GM12878 (cell line): Measurements from ENCODE around the gene CCDC78. TPM values are rescaled to one million over a fixed set of nuclear protein-coding genes. Genes with fewer than 3 reads are reported as not detected.
A peak's percentile ranks its signal among the peaks of the same experiment; 100 is the strongest.

Source experiments
- ASH2L ChIP-seq: fragments of 300-600, 200-600 bp; sonication (generic); IDR thresholded peaks from 2 replicates; pipeline ENCODE4 v1.6.1; 2017; ENCODE audit warnings: low read depth, mild to moderate bottlenecking, borderline replicate concordance
- BCL11A ChIP-seq: IDR thresholded peaks from 2 replicates; pipeline ENCODE4 v1.6.1; 2011; ENCODE audit warnings: low read depth, low read length
- BCL3 ChIP-seq: IDR thresholded peaks from 2 replicates; pipeline ENCODE4 v1.6.1; 2011; ENCODE audit warnings: borderline replicate concordance, low read depth, mild to moderate bottlenecking, moderate library complexity, low read length; ENCODE audit not compliant: insufficient read depth, poor library complexity, severe bottlenecking
- BRCA1 ChIP-seq: IDR thresholded peaks from 2 replicates; pipeline ENCODE4 v1.6.1; 2011; ENCODE audit warnings: low read depth, low read length, improper control_type of control experiment
- CBX5 ChIP-seq: sonication (generic); IDR thresholded peaks from 2 replicates; pipeline ENCODE4 v1.6.1; 2016; ENCODE audit warnings: low read depth, moderate library complexity, mild to moderate bottlenecking, inconsistent platforms
- CHD2 ChIP-seq: IDR thresholded peaks from 2 replicates; pipeline ENCODE4 v1.6.1; 2011; ENCODE audit warnings: low read depth, low read length, improper control_type of control experiment, borderline replicate concordance
- CUX1 ChIP-seq: IDR thresholded peaks from 2 replicates; pipeline ENCODE4 v1.6.1; 2012; ENCODE audit warnings: improper control_type of control experiment, low read depth, low read length; ENCODE audit not compliant: insufficient replicate concordance
- ESRRA ChIP-seq: IDR thresholded peaks from 2 replicates; pipeline ENCODE4 v1.6.1; 2012; ENCODE audit warnings: mild to moderate bottlenecking, low read length, improper control_type of control experiment
- EZH2 ChIP-seq: IDR thresholded peaks from 2 replicates; pipeline ENCODE4 v1.6.1; 2012; ENCODE audit warnings: low read depth, mild to moderate bottlenecking, control low read depth, inconsistent platforms, low read length, borderline replicate concordance; ENCODE audit not compliant: control insufficient read depth
- MLLT1 ChIP-seq: fragments of 450-650 bp; IDR thresholded peaks from 2 replicates; pipeline ENCODE4 v1.6.1; 2016; ENCODE audit warnings: mild to moderate bottlenecking
- NFYA ChIP-seq: IDR thresholded peaks from 2 replicates; pipeline ENCODE4 v1.6.1; 2011; ENCODE audit warnings: low read depth, mild to moderate bottlenecking, low read length, improper control_type of control experiment, borderline replicate concordance
- NR2F1 ChIP-seq: fragments of 450-650 bp; conservative IDR thresholded peaks from 2 replicates; pipeline ENCODE4 v1.6.1; 2017; ENCODE audit warnings: mild to moderate bottlenecking
- PAX5 ChIP-seq: IDR thresholded peaks from 2 replicates; pipeline ENCODE4 v1.6.1; 2011; ENCODE audit warnings: low read depth, low read length, borderline replicate concordance
- PBX3 ChIP-seq: IDR thresholded peaks from 2 replicates; pipeline ENCODE4 v1.6.1; 2011; ENCODE audit warnings: mild to moderate bottlenecking, low read depth, low read length, moderate library complexity; ENCODE audit not compliant: insufficient replicate concordance
- POLR2AphosphoS2 ChIP-seq: IDR thresholded peaks from 2 replicates; pipeline ENCODE4 v1.6.1; 2011; ENCODE audit warnings: low read depth, mild to moderate bottlenecking, low read length, improper control_type of control experiment, moderate library complexity
- POU2F2 ChIP-seq: IDR thresholded peaks from 3 replicates; pipeline ENCODE4 v1.6.1; 2011; ENCODE audit warnings: low read depth, mild to moderate bottlenecking, low read length, borderline replicate concordance
- RBBP5 ChIP-seq: fragments of 200-600 bp; sonication (generic); conservative IDR thresholded peaks from 2 replicates; pipeline ENCODE4 v1.6.1; 2016
- SREBF2 ChIP-seq: IDR thresholded peaks from 2 replicates; pipeline ENCODE4 v1.6.1; 2012; ENCODE audit warnings: mild to moderate bottlenecking, low read length
- TAF1 ChIP-seq: IDR thresholded peaks from 2 replicates; pipeline ENCODE4 v1.6.1; 2011; ENCODE audit warnings: mild to moderate bottlenecking, low read depth, low read length, borderline replicate concordance
- TCF12 ChIP-seq: IDR thresholded peaks from 2 replicates; pipeline ENCODE4 v1.6.1; 2011; ENCODE audit warnings: low read depth, mild to moderate bottlenecking, low read length
- ZZZ3 ChIP-seq: IDR thresholded peaks from 2 replicates; pipeline ENCODE4 v1.6.1; 2011; ENCODE audit warnings: low read depth; ENCODE audit not compliant: control insufficient read depth, insufficient read length
- polyA plus RNA-seq, 11 experiments: library from polyadenylated mRNA; depleted of rRNA in 4 of 11; unstranded in 6 of 11; stranded (reverse) in 5 of 11; fragments of >200 nt; fragmentation: Nextera tagmentation in 4 of 11; fragmentation: Illumina TruSeq in 1 of 11; extraction: Ambion mirVana in 4 of 11; extraction: Trizol in 1 of 11; gene quantifications; 1 replicate in 1 of 11; 2 replicates in 10 of 11; pipeline versions ENCODE4 v1.2.1 to v1.2.3, GENCODE V29; 2011 to 2016; ENCODE audit warnings: inconsistent platforms in 2 of 11, missing spikeins in 2 of 11, low read depth in 1 of 11
- total RNA-seq, 4 experiments: library from RNA; depleted of rRNA in 3 of 4; stranded (reverse); fragments of >200 nt in 3 of 4; fragmentation: Illumina TruSeq in 1 of 4; extraction: Trizol in 1 of 4; gene quantifications; 2 replicates each; pipeline versions ENCODE4 v1.2.1 to v1.2.3, GENCODE V29; 2013 to 2021

Gene CCDC78
- total and polyA plus RNA-seq, 10 of the 15 experiments (the other 5 are each of a cell fraction or from before 2014, with no cell fraction given): 0.10 to 26.2 (median 5.4) TPM

GRCh38 chr16:679814-680624 lies 46.2 kb downstream of the CCDC78 start, which contains the start of gene STUB1 (continued):
- no peak for TF ChIP-seq CUX1
- TF ChIP-seq MLLT1: no peak
- TF ChIP-seq BCL3: no peak
- TF ChIP-seq CHD2: no peak
- TF ChIP-seq SREBF2: no peak
- no peak for TF ChIP-seq CBX5
- TF ChIP-seq POLR2AphosphoS2: peak; percentile 73; the same call in 1 of the 2 replicates
- TF ChIP-seq NR2F1: 0 out of 2 replicates have a peak, but pooled peaks have one; percentile 60
- no peak for TF ChIP-seq ESRRA
- TF ChIP-seq TCF12: peak; percentile 28; the same call in 1 of the 2 replicates
- TF ChIP-seq RBBP5: no peak
- no peak for TF ChIP-seq ASH2L
- TF ChIP-seq EZH2: no peak
- no peak for TF ChIP-seq NFYA
- TF ChIP-seq ZZZ3: no peak
- TF ChIP-seq PBX3: no peak
- no peak for TF ChIP-seq PAX5
- no peak for TF ChIP-seq BRCA1
- no peak for TF ChIP-seq BCL11A
- peak; percentile 32; the same call in 1 of the 3 replicates for TF ChIP-seq POU2F2
- TF ChIP-seq TAF1: no peak; the same call in 1 of the 2 replicates
